Colonic mucosa (tissue), 4 donors: ENCODE results near the gene CORO1C. TPM values are rescaled to one million over a fixed set of nuclear protein-coding genes. Genes with fewer than 3 reads are reported as not detected.

Experiments used
- DNase-seq: peaks from one replicate; pipeline ENCODE4 v3.0.0-alpha.2; 2020
- H3K27ac ChIP-seq: fragments of 200-600 bp; one replicate; pipeline ENCODE4 v1.8.0; 2021
- H3K27me3 ChIP-seq: fragments of 200-600 bp; one replicate; pipeline ENCODE4 v1.8.0; 2021
- H3K36me3 ChIP-seq: fragments of 200-600 bp; one replicate; pipeline ENCODE4 v1.8.0; 2021
- H3K4me1 ChIP-seq: fragments of 200-600 bp; one replicate; pipeline ENCODE4 v1.8.0; 2021; ENCODE audit warnings: mild to moderate bottlenecking
- H3K4me3 ChIP-seq: fragments of 200-600 bp; one replicate; pipeline ENCODE4 v1.8.0; 2021
- H3K9ac ChIP-seq, 2 donors: one replicate each; pipeline ENCODE4 v1.7.0; 2013; ENCODE audit warnings: control low read depth in 2 of 2, low read depth in 2 of 2, low read length in 2 of 2
- H3K9me3 ChIP-seq: fragments of 200-600 bp; one replicate; pipeline ENCODE4 v1.8.0; 2021
- CTCF ChIP-seq: fragments of 200-600 bp; IDR thresholded peaks from one replicate; pipeline ENCODE4 v1.8.0; 2022; ENCODE audit warnings: antibody characterized with exemption, mild to moderate bottlenecking
- intact Hi-C: fragments of 100-400 bp; cut with DNase I; formaldehyde crosslinking; loops from one replicate; pipeline ENCODE4 v1.14.1; 2022
- total RNA-seq, 2 donors: library from RNA; stranded (reverse); fragmentation: NEBNext Ultra II Directional in 1 of 2; extraction: Animal tissue kit (Norgen Biotek cat#: 25700) in 1 of 2; gene quantifications; one replicate each; pipeline ENCODE4 v1.2.1, GENCODE V29; 2021
- donor health status: healthy.
- donor health status: DM: no; HTN: no; CAD: no.
- donor health status: DM: no; HTN: no; CAD: no.

Gene CORO1C
- total RNA-seq, 2 donors from 2014 or later: 112 to 166 TPM

DNA sequence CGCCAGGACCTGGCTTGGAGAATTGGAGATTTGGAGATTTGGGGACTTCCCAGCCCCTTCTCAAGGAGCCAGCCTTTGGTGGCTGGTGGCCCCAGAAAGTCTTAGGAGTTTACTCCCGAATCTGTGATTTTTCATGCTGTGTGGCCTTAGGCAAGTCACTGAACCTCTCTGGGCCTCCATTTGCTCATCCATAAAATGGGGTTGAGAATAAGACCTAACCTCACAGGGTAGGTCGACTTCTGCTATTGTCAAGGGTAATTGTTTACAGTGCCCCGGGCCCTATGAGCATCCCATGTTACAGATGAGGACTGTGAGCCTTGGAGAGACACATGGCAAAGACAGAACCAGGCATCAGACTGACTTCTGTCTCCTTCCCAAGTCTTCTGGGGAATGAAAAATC lies 117.3 kb downstream of the CORO1C start:
- no peak overlapping the region for H3K27ac ChIP-seq

GRCh38 chr12:108613548-108613947 lies 117.8 kb downstream of the CORO1C start:
- intact Hi-C loops: no loop called here
- peaks cover 7% of the 10 kb centered on the region for H3K4me1 ChIP-seq
- no peak for TF ChIP-seq CTCF
- H3K27ac ChIP-seq: no peak overlapping the region
- H3K9ac ChIP-seq: no peak overlapping the region
- no peak for DNase-seq
- no peaks in the 10 kb centered on the region for H3K27me3 ChIP-seq
- no peak overlapping the region for H3K4me3 ChIP-seq
- no peaks in the 10 kb centered on the region for H3K9me3 ChIP-seq
- H3K36me3 ChIP-seq: no peaks in the 10 kb centered on the region

More for the DNA sequence above, 117.3 kb downstream of the CORO1C start:
- TF ChIP-seq CTCF: no peak
- DNase-seq: no peak
- Histone ChIP-seq H3K4me3 (no peak overlapping the region), H3K4me1 (peaks cover 7% of the 10 kb centered on the region), H3K36me3 (no peaks in the 10 kb centered on the region), H3K27me3 (no peaks in the 10 kb centered on the region), H3K9me3 (no peaks in the 10 kb centered on the region), H3K9ac (no peak overlapping the region)
- intact Hi-C loops: no loop called here

- intact Hi-C loops: no loop called here
- Histone ChIP-seq H3K9ac (no peak overlapping the region), H3K36me3 (no peaks in the 10 kb centered on the region), H3K27ac (no peak overlapping the region), H3K27me3 (no peaks in the 10 kb centered on the region), H3K4me3 (no peak overlapping the region), H3K4me1 (peaks cover 5% of the 10 kb centered on the region), H3K9me3 (no peaks in the 10 kb centered on the region)
- no peak for DNase-seq
- TF ChIP-seq CTCF: no peak
These were observed 118.5 kb downstream of the CORO1C start for GRCh38 chr12:108612788-108613282.

GRCh38 chr12:108611884-108612415 lies 119.4 kb downstream of the CORO1C start:
- no peak for DNase-seq
- no peaks in the 10 kb centered on the region for H3K4me1 ChIP-seq
- H3K36me3 ChIP-seq: no peaks in the 10 kb centered on the region
- intact Hi-C loops: no loop called here
- no peaks in the 10 kb centered on the region for H3K9me3 ChIP-seq
- no peaks in the 10 kb centered on the region for H3K27me3 ChIP-seq
- peak; percentile 25 for TF ChIP-seq CTCF
- H3K9ac ChIP-seq: no peak overlapping the region
- H3K27ac ChIP-seq: no peak overlapping the region
- H3K4me3 ChIP-seq: no peak overlapping the region

DNA sequence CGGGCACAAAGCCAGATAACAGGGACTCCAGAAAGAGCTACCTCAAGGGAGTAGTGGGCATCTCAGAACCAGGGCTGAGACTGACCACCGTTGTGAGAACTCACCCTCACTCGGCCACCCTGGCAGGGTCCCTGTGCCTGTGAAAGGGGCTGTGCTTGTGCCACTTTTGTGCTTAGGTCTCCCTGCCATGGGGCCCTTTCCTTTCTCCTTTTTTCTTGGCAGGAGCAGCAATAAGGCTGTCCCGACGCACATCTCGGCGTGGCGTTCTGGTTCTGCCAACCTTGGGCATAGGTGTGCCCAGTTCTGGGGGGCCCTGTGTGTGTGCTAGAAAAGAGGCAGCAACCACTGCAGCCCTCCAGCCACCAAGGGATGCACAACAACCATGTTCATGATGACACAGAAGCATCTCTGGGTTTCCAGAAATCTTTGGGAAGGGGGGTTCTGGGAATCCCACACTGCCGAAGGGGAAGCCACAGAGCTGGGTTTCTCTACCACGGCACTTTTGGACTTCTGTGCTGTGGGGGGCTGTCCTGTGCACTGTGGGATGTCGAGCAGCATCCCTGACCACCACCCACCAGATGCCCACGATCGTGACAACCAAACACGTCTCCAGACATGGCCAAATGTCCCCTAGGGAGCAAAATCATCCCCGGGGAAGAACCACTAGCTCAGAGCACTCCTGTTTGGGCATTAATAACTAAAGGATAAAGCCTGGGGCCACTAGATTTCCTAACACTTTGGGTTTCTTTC lies 120.3 kb downstream of the CORO1C start:
- H3K9ac ChIP-seq: no peak overlapping the region
- H3K9me3 ChIP-seq: no peaks in the 10 kb centered on the region
- no peak overlapping the region for H3K27ac ChIP-seq
- no peak for TF ChIP-seq CTCF
- no peaks in the 10 kb centered on the region for H3K4me1 ChIP-seq
- H3K27me3 ChIP-seq: no peaks in the 10 kb centered on the region
- H3K36me3 ChIP-seq: no peaks in the 10 kb centered on the region
- H3K4me3 ChIP-seq: no peak overlapping the region
- no peak for DNase-seq
- intact Hi-C loops: no loop called here
